Suprapubic skin (tissue), 3 donors: ENCODE data around the gene PLEKHB2.
"Not testable (repeated sequence)": the region's sequence is repeated elsewhere in the genome, so short reads cannot be mapped to it uniquely, and the experiment has no call there.

ENCODE experiments used
- POLR2AphosphoS5 ChIP-seq, 3 donors: sonication (generic); formaldehyde crosslinking; IDR thresholded peaks; one replicate each; pipeline ENCODE4 v1.6.1; 2017; ENCODE audit warnings: antibody characterized with exemption in 3 of 3
- TF ChIP-seq, protein P1 (sequence below), 2 donors: fragments of 200-600 bp in 1 of 2; fragments of 450-650 bp in 1 of 2; sonication (generic) in 1 of 2; IDR thresholded peaks; one replicate each; pipeline ENCODE4 v1.5.1; 2016 to 2019; ENCODE audit warnings: antibody characterized with exemption in 2 of 2, mild to moderate bottlenecking in 1 of 2, moderate library complexity in 1 of 2

- not testable (repeated sequence) for TF ChIP-seq POLR2AphosphoS5 (IDR thresholded peaks at IDR 0.05)
- TF ChIP-seq, protein P1, sequence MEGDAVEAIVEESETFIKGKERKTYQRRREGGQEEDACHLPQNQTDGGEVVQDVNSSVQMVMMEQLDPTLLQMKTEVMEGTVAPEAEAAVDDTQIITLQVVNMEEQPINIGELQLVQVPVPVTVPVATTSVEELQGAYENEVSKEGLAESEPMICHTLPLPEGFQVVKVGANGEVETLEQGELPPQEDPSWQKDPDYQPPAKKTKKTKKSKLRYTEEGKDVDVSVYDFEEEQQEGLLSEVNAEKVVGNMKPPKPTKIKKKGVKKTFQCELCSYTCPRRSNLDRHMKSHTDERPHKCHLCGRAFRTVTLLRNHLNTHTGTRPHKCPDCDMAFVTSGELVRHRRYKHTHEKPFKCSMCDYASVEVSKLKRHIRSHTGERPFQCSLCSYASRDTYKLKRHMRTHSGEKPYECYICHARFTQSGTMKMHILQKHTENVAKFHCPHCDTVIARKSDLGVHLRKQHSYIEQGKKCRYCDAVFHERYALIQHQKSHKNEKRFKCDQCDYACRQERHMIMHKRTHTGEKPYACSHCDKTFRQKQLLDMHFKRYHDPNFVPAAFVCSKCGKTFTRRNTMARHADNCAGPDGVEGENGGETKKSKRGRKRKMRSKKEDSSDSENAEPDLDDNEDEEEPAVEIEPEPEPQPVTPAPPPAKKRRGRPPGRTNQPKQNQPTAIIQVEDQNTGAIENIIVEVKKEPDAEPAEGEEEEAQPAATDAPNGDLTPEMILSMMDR (IDR thresholded peaks at IDR 0.05): not testable (repeated sequence)
These were observed 73.7 kb downstream of the PLEKHB2 start for GRCh38 chr2:131178721-131179418.
